ENCODE measurements around the gene TMEM132A. TPM values are rescaled to one million over a fixed set of nuclear protein-coding genes. Genes with fewer than 3 reads are reported as not detected.
A peak's percentile ranks its signal among the peaks of the same experiment; 100 is the strongest.

TMEM132A gene
- total and polyA plus RNA-seq, 5 experiments from 2014 or later, result 0.88 TPM; not detected in 4

GRCh38 chr11:60985501-60985900 lies 61.2 kb downstream of the TMEM132A start:
- ATAC-seq, result no peak
- Mint-ChIP-seq H3K9me3 (no peaks in the 10 kb centered on the region), H3K4me3 (peak overlapping the region; percentile 54 to 85 (median 76)), H3K36me3 (peaks cover 6 to 74% (median 13%) of the 10 kb centered on the region in 3 donors), H3K4me1 (peaks cover 43 to 94% (median 90%) of the 10 kb centered on the region in 4 donors), H3K27ac (peak overlapping the region; percentile 93 to 100 (median 99)), H3K27me3 (no peaks in the 10 kb centered on the region)
- POLR2A ChIA-PET, result interaction anchor here (0.7 to 6.2 kb wide), 17 partner anchors 7 to 1856 kb away, joined by 3 to 52 read pairs (median 4); no protein-coding TSS in a partner anchor
- no peak for DNase-seq

DNA sequence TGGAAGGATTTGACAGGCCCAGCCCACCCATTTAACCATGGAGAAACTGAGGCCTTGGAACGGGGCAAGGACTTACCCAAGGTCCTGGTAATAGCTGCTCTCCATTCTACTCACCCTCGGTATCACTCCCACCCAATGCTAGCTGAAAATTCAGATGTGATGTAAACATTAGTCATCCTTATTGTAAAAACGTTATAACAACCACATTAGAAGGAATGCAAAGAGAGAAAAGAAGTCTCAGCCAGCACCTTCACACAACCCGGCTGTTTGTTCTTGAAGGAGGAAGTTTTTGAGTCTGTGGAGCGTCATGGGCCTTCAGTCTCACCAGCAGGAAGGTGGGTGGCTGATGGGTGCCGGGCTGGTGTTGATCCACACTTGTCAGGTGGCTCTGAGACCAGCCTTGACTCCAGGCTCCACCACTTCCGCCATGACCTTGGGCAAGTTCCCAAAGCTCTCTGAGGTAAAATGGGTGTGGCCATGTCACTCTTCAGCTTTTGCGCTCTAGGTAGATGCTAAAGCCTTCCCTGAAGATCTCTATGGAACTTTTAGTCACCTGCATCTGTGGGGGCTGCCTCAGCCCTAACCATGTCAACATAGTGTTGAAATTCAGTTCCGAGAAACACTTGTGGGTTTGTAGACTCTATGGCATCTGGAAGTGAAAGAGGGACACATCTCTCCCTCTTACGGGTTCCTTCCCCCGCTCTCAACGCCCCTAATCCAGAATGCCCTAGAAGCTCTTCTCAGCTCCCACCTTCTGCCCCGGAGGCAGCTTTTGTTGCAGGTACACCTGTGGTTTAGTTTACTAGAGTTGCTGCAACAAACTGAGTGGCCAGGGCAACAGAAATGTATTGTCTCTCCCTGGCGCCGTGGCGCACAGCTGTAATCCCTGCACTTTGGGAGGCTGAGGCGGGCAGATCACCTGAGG lies 62.0 kb downstream of the TMEM132A start:
- Mint-ChIP-seq H3K9me3 (no peaks in the 10 kb centered on the region), H3K27me3 (no peaks in the 10 kb centered on the region), H3K4me3 (peak overlapping the region; percentile 54 to 85 (median 76)), H3K27ac (peak overlapping the region; percentile 93 to 100 (median 99)), H3K36me3 (peaks cover 6 to 75% (median 13%) of the 10 kb centered on the region in 3 donors), H3K4me1 (peaks cover 44 to 93% (median 90%) of the 10 kb centered on the region in 4 donors)
- DNase-seq, result peak; percentile 76 to 98 (median 95)
- ATAC-seq, result peak; percentile 87 to 91
- POLR2A ChIA-PET, result interaction anchor here (0.6 to 6.2 kb wide), 23 partner anchors 8 to 1855 kb away, joined by 3 to 52 read pairs (median 4); partner anchors contain the start of genes CPSF7 and SDHAF2

Other genes with a start within 250 kb of the TMEM132A start
- not detected for gene MS4A8, start 224.8 kb upstream of the TMEM132A start, total RNA-seq
- gene MS4A8, start 224.8 kb upstream of the TMEM132A start, polyA plus RNA-seq, result not detected
- gene MS4A18, start 199.7 kb upstream of the TMEM132A start, total RNA-seq, result not detected
- not detected for gene MS4A18, start 199.7 kb upstream of the TMEM132A start, polyA plus RNA-seq
- not detected for gene MS4A15, start 167.6 kb upstream of the TMEM132A start, total RNA-seq
- gene MS4A15, start 167.6 kb upstream of the TMEM132A start, polyA plus RNA-seq, result not detected
- gene MS4A10, start 139.1 kb upstream of the TMEM132A start, total RNA-seq, result not detected
- not detected for gene MS4A10, start 139.1 kb upstream of the TMEM132A start, polyA plus RNA-seq
- 10 to 100 TPM; 11.3 to 12.0 TPM for gene CCDC86, start 82.3 kb upstream of the TMEM132A start, total RNA-seq
- 10 to 100 TPM; 10.8 to 27.1 (median 18.5) TPM for gene CCDC86, start 82.3 kb upstream of the TMEM132A start, polyA plus RNA-seq
- under 1 TPM in 1 of 2 experiments, not detected in 1; 0.16 TPM for gene PTGDR2, start 68.5 kb upstream of the TMEM132A start, total RNA-seq
- gene PTGDR2, start 68.5 kb upstream of the TMEM132A start, polyA plus RNA-seq, result under 1 TPM in 1 of 3 donors, not detected in 2; 0.16 TPM
- not detected for gene ZP1, start 56.9 kb upstream of the TMEM132A start, total RNA-seq
- gene ZP1, start 56.9 kb upstream of the TMEM132A start, polyA plus RNA-seq, result not detected
- gene PRPF19, start 17.9 kb upstream of the TMEM132A start, total RNA-seq, result 10 to 100 TPM; 94.0 to 98.8 TPM
- gene PRPF19, start 17.9 kb upstream of the TMEM132A start, polyA plus RNA-seq, result 10 to 100 TPM; 14.2 to 19.5 (median 17.8) TPM
- gene TMEM109, start 10.3 kb upstream of the TMEM132A start, total RNA-seq, result 10 to 100 TPM; 52.4 to 60.5 TPM
- 100 to 1,000 TPM; 216 to 295 (median 272) TPM for gene TMEM109, start 10.3 kb upstream of the TMEM132A start, polyA plus RNA-seq
- gene SLC15A3, start 27.7 kb downstream of the TMEM132A start, total RNA-seq, result 10 to 100 TPM; 13.6 to 14.9 TPM
- 1 to 10 TPM in 2 of 3 donors, under 1 TPM in 1; 0.90 to 3.4 (median 1.0) TPM for gene SLC15A3, start 27.7 kb downstream of the TMEM132A start, polyA plus RNA-seq
- 100 to 1,000 TPM; 384 to 405 TPM for gene CD6, start 47.2 kb downstream of the TMEM132A start, total RNA-seq
- 100 to 1,000 TPM; 150 to 199 (median 153) TPM for gene CD6, start 47.2 kb downstream of the TMEM132A start, polyA plus RNA-seq
- gene CD5, start 178.0 kb downstream of the TMEM132A start, total RNA-seq, result 100 to 1,000 TPM; 165 to 174 TPM
- 100 to 1,000 TPM; 136 to 227 (median 192) TPM for gene CD5, start 178.0 kb downstream of the TMEM132A start, polyA plus RNA-seq
- gene VPS37C, start 237.0 kb downstream of the TMEM132A start, total RNA-seq, result 1 to 10 TPM; 5.4 to 6.3 TPM
- 1 to 10 TPM in 1 of 3 donors, under 1 TPM in 2; 0.62 to 1.3 (median 0.86) TPM for gene VPS37C, start 237.0 kb downstream of the TMEM132A start, polyA plus RNA-seq

Measured in naive thymus-derived CD8-positive, alpha-beta T cell (primary cell).